Activated T-helper 9 cell treated with anti-CD3 and anti-CD28 coated beads, Interleukin-2, amount 50 U/mL, for 16 hours (primary cell): Measurements from ENCODE around the gene KCNK5.

Experiments
- DNase-seq: peaks from one replicate; pipeline ENCODE4 v3.0.0-alpha.2; 2020; ENCODE audit warnings: low read depth

The KCNK5 gene

DNA sequence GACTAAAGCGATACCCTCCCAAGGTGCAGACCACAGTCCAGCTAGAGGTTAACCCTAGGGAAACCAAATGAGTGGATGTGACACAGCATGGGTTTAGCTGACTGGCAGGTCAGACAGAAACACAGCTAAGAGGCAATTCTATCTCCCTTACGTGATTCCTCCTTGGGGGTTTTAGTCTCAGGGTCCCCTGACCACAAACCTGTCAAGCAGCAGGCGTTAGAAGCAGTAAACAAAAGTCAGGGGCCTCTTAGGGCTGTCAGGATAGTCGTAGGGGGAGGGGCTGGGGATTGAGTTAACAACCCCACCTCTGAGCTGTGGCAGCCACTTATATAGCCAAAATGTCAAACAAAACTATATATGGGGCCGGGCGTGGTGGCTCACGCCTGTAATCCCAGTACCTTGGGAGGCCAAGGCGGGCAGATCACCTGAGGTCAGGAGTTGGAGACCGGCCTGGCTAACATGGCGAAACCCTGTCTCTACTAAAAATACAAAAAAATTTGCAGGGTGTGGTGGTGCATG is 13.6 kb downstream of the KCNK5 start:
- no peak for DNase-seq

DNA sequence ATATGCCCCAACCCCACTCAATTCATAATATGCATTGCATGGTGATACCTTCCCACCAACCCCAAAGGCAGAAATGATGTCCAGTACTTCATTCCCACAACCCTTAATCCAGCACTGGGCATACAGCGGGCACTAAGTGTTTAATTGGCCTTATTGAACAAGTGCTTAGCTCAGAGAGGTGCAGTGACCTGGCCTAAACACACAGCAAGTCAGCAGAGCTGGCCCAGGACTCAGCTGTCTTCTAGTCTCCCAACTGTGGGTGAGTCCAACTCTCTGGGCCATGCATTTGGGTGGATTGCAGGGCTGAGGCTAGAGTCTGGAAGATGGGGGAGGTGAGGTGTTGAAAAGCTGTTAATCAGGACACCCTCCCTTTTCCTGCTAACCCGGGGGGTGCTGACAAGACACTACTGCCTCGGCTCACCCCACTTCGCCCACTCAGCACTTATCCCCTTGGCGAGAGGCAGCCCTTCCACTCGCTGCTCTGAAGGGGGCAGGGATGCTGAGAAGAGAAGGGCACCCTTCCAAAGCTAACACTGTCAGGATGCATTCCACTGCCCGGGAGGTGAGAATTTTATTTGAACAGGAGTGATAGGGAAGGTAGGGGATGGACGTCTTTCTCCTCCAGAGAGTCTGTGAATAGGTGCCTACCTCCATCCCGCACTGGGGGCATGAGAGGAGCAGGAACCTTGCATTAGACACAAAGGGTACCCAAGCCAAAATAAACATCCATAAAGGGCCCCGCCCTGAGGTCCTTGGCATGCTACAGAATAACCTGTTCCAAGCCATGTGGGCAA is 14.2 kb downstream of the KCNK5 start:
- no peak for DNase-seq

DNA sequence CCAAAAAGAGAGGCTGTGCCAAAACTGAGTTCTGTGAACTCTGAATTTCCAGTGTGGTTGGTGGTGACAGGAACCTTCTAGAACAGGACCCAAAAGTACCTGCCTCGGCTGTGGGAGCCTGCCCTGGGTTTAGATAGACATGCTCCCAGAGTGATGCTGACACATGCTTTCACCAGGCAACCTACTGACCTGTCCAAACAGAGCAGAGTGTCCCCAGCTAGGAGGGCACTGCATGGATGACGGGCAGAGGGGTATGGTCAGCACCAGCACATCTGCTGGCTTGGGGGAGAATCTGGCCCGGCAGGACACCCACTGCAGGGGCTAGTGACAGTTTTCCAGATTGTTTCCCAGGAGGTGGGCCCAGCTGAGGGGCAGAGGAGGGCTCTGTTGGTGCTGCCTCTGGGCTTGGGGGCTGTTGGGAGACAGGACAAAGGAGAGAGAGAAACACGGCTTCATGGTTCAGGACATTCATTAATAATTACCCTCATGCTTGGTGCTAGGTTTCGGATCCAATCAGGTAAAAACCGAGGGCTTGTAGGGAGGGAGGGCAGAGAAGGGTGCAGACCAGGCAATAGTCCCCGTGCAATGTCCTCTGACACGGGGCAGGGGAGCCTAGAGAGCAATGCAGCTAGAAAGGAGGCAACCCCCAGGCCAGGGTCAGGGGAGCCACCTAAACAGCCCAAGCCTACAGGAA is 15.0 kb downstream of the KCNK5 start:
- DNase-seq: no peak

DNA sequence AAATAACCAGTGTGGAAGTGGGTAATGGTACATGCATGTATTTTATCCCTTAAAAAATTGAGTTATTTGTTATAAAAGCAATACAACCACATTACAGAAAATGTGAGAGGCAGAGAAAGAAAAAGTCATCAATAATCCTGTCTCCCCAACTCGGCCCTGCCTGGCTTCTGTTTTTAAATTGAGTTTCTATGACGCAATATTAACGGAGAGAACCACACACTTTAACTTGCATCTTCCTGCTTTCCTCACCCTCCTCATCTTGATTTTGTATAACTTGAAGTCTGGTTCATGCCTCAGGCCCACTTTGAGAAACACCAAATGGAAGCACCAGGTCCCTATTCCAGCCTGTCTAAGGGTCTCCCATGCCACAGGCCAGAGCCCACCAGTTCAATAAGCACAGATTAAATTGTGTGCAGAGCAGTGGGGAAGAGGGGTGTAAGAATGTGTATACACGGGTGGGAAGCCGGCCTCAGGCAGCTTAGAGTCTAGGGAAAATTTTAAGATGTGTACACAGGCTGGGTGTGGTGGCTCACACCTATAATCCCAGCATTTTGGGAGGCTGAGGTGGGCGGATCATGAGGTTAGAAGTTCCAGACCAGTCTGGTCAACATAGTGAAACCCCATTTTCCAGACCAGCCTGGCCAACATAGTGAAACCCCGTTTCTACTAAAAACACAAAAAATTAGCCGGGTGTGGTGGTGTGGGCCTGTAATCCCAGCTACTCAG is 15.9 kb downstream of the KCNK5 start:
- no peak for DNase-seq

DNA sequence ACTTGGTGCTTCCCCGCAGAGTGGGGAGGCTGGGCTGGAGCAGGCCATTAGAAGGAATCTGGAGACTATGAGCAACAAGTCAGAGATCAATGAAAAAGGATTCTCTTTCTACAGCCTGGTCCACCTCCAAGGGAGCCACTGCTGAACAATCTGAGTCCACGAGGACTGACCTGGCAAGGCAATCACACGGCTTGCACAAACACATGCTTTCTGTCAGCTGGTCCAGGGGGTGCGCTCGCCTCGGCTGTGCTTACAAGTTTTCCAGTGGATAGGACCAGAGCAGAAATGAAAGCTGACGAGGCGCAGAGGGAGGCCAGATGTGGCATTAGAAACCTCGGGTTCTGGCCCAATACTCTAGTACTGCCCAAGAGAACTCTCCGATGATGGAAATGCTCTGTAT is 18.1 kb downstream of the KCNK5 start:
- DNase-seq: no peak

DNA sequence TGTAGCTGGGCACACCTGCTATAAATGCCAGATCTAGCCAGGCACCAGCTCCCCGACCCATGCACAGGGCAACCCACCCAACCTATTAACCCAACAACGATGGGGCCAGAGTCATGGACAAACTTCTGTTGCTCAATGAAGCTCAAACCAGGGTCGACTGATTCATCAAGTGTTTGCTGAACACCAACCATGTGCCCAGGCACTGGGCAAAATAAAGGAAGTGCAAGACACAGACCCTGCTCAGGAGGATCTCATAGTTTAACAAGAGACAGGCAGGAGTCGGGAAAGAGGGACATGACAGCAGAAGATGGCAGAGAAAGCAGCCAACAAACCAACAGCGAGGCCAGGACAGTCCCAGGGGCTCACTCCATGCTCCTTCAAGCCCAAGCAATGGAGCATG is 18.8 kb downstream of the KCNK5 start:
- no peak for DNase-seq

DNA sequence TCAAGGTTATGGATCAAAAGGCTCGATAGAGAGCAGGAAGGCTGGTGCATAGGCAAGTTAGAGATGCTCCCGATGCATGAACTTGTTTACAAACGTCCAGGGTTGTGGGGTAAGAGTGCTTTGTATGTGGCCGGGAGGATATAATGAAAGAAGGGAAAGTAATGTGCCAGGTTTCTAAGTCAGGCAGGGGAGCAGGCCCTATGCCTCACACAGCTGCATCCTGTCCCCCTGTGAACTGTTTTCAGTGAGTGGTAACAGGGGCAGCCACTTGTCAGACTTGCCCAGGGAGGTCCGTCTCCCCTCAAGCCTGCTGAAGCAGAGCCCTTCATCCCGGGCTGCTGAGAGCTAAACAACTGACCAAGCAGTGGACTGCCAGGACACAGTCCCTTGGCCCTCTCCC is 19.4 kb downstream of the KCNK5 start:
- no peak for DNase-seq

DNA sequence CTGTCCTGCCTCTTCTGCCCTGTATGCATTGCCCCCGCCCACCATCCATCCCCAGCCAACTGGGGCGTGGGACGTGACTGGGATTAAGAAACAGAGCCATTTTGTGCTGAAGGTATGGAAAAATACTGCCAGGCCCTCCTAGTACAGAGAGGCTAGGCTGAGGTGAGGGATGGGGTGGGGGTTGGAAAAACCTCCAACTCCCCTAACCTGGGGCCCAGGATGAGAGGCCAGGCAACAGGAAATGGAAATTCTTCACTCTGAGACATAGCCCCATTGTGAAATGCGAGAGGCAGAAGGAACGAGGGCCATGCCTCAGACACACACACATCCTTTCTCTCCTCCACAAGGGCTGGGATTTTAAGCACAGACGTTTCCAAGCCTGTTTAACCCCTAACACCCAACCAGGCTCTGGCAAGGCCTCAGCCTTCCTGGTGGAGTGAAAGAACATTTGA is 19.9 kb downstream of the KCNK5 start:
- no peak for DNase-seq

DNA sequence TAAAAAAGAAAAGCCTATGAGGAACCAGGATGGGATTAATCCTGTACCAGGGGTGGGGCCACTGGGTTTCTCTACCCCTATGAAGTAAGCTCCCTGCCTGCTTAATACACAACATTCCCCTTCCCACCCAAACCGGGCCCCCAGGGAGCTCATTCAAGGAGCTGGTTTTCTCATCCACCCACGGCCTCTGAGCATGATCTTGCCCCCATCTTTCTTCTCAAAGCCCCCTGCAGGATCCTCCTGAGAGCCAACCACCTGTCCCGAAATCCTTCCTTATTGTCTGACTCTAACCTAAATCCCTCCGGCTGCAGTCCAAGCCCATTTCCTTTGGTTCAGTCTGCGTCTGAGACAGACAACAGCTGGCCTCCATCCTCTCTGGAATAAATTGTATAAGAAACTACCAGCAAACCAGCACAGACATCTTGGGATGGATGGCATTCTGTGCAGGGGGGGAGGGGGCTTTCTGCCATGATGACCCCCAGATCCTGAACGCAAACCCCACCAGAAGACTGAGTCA is 21.0 kb downstream of the KCNK5 start:
- DNase-seq: no peak

DNA sequence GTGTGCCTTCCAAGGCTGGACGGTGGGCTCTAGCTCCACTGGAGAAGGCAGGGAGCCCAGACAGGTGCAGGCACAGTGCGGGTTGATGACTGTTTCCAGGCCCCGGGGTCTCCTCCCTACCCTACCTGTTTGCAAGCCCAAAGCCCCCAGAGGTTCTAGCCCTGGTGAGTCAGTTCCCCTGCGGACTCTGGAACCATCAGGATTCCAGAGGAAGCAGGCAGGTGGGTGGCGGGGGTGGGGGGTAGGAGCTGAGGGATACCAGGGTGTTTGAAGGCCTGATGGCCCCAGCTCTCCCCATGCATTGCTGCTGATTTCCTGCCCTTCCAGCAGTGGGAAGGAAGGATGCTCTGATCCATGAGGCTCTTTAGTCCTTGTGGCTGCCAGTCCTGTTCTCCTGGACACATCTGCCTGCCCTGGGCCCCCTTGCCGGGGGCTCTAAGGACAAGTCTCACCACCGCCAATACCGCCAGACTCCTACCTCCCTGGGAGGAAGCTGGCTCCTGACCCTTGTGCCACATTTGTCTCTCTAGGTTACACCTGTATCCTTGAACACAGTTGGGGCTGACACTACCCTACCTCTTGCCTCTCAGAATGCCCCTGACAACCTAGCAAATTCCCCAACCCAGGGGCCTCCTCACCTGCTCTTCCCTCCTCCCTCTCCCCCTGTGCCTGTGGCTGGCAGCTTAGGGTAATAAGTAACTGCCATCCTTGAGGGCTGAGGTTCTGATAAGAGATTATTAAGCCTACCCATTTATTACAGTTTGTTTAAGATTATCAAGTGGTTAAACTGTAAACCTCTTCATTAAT is 21.7 kb downstream of the KCNK5 start:
- no peak for DNase-seq

DNA sequence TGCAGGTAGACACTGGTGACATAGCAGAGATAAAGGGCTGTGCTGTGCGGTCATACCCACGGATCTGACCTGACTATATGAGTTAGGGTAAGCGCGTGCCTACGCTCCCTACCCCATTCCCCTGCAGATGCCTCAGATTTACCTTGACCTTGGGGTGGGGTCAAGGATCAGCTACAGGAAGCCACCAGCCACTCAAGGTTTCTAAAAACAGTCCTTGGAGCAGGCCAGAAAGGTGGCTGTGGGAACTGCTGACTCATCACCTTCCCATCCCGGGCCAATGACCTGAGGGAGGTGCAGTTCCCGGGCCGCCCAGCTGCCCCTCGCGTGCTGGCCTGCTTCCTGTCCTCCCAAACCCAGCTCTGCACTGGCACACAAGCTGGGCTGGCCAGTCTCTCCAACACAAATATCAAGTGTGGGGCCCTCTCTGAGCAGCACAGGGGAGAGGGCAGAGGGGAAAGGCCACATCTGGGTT is 23.0 kb downstream of the KCNK5 start:
- no peak for DNase-seq

DNA sequence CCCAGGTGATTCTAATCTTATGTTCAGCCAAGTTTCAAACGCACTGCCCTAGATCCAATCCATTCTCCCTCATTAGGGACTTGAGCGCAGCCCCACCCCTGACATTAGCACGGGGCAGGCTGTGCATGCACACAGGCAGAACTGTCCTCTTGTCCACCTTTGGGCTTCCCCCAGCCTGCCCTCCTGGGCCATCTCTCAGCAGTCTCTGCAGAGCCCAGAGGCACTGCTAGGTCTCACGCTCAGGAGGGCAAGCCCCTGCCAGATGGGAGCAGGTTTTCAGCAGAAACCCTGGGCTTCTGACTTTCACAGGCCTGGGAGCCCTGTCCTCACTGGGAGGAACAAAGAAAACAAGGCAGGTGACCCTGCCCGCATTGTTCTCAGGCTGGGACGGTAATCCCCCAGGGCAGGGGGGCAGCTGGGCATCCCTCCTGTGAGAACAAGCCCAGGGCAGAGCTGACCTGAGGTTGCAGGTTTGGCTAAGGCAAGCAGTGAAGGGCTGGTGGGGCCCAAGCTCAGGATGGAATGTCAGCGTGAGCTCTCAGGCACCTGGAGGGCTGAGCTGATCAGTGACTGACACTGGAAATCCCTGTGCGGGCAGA is 24.5 kb downstream of the KCNK5 start:
- no peak for DNase-seq

DNA sequence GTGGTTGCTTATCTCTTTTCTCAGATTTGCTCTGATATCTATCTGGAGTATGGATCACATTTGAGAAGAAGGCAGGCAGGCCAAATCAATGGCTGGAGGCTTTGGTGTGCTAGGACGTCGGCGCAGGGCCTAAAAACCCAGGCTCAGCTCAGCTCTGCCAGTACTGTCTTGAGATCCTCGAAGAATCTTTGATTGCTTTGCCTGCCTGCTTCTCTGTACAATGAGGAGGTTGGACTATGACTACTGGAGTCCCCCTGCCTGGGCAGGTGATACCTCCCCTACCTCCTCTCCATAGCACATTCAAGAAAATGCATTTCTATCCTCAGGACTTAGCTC is 25.1 kb downstream of the KCNK5 start:
- no peak for DNase-seq

DNA sequence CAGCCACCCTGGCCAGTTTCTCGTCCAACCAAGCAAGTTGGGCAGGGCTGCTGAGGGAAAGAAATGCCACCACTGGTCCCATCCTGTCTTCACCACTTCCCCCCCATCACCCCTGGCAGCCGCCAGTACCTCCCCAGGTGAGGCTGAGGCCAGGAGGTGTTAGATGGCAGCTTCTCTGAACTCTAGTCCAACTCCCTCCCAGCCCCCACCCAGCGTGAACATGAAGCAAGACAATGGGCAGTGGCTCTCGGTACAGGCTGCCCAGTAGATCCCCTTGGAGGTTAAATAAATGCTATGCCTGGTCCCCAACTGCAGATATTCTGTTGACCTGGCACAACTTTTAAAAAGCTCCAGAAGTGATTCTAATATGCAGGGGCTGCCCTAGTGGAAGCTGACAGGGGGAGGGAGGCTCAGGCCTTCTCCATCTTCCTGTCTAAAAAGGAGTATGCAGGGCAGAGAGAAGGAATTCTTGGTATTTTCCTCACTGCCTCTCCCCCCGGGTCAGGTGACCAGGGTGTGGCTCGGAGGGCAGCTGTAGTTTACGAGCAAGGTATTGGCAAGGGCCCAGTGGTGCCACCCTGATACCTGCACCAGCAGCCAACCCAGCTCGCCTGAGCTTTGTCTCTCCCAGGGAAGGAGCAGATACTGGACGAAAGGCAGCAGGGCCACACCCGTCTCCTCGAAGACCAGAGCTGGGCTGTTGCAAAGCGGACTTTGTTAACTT is 25.7 kb downstream of the KCNK5 start:
- no peak for DNase-seq

DNA sequence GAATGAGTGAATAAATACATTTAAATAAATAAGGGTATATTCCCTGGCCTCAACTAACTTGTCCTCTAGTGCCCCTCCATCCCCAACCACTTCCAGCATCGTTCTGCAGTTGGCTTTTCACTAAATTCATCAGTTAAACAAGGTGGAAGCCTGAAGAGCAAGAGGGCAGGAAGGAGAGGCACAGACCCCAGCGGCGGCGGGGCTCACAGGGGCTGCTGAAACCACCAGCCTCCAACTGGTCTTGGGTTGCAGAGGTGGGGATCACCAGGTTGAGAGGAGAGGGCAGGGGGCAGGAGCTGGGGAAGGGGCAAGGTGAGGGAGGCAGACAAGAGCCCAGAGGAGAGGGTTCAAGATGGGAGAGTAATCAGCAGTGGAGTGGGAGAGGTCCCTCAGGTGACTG is 27.1 kb downstream of the KCNK5 start:
- no peak for DNase-seq

DNA sequence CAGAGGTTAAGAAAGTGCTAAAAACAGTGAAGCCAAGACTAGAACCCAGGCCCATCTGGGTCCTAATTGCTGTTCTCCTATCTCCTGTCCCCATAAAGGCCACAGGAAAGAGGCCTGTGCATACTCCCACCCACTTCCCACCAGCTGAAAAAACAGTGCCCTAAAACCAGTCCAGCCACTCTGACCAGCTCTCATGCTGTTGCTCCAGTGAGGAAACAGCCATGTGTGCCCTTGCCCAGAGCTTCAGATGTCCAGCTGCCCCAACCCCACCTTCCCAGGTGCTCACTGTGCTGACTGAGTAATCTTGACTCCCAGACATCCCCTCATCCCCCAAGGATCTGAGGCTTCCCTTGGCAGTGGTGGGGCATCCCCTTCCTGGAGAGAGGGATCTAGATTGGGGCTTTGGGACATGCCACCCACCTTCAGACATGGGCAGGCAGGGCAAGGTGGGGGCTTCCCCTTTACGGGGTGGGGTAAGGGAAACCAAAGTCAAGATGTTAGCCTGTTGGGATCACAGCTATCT is 28.7 kb downstream of the KCNK5 start:
- no peak for DNase-seq

DNA sequence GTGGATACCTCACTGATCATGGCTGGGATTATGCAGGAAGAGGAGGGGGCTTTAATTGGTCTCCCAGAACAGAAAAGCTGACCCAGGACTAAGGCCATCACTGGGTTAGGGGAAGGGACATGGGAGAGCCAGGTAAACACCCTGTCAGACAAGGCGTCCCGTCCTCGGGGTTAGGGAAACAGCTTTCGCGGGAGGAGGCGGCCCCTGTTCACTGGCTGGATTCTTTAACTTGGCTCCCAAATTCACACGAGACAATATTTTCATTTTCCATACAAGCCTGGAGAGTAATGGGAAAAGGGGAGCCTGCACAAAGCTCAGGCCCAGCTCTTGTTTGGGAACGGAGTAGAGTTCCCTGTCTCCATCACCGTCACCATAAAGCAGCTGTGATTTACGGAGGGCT is 29.3 kb downstream of the KCNK5 start:
- DNase-seq: no peak

DNA sequence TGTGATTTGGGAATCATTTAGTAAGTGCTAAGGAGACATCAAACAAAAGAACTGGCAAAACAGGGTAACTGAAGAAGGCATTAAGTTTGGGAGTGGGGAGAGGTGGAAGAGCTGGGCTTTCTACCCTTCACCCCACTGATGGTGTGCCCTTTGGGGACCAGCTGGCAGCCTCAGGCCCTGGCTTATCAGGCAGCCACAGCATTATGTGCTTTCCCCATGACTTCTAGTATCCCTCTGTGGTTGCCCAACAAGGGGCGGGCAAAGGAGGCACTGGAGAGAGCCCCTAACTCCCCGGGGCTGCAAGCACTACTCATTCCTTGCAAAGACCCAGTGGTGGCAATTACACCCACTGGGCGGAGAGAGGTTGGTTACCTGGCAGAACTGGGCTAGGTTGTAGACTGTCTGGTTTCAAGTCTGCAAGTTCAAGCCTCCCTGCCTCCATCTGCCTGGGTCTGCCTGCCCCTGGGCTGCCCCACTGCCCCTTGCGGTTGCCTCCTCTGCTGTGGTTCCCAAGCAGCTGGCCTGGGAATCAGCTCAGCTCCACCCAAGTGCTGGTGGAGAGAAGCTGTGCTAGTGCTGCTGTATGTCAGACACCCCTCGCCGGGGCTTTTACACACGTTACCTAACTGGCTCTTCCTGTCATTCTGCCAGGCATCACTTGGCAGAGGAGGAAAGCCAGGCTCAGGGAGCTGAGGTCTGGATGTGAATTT is 29.9 kb downstream of the KCNK5 start:
- no peak for DNase-seq

DNA sequence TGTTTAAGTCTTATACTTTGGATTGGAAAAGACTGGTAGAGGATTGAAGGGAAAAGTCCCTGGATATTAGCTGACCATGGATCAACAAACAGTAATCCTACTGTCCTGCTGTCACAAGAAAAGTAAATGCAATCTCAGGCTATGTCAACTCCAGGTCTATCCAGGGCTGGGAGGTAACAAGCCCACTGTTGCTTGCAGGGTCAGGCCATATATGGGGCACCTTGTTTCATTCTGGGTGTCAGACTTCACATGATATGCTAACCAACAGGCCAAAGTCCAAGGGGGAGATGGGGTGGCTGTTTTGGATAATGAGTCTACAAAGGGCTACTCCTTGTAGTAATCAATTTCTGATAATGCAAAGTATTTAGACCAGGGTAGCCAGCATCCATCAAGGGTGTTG is 30.7 kb downstream of the KCNK5 start:
- no peak for DNase-seq
